ENCODE results near the gene BRD7.

The BRD7 gene

DNA sequence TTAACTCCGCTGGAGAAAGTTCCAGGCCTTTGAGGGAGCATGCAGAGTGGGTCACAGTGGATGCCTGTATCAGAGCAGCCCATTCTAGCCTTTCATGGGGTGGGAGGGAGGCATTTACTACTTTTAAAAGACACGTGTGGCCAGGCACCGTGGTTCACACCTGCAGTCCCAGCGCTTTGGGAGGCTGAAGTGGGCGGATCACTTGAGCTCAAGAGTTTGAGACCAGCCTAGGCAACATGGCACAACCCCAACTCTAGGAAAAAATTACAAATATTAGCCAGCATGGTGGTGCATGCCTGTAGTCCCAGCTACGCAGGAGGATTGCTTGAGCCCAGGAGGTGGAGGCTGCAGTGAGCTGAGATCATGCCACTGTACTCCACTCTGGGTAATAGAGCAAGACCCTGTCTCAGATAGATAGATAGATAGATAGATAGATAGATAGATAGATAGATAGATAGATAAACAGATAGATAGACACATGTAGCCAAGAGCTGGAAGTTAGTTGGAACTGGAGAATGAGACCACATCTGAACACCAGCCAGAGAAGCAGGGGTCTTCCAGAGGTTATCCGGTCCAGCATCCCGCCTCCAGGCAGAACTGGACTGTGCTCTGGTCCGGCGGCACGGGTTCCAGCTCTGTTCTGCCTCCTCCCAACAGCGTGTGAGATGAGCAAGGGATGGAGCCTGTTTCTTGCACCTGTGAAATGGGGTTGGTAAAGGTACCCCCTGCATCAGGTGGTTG, 98.8 kb downstream of the BRD7 start:
- Histone ChIP-seq H3K36me3 (ENCODE audit: low read length) (no peaks in the 10 kb centered on the region), H3K4me3 (ENCODE audit: insufficient read depth, low read length, poor library complexity, severe bottlenecking) (no peak overlapping the region), H2AFZ (ENCODE audit: low read depth, low read length, severe bottlenecking) (no peak overlapping the region), H3F3A (ENCODE audit: insufficient read depth) (peaks cover 8% of the 10 kb centered on the region; the same call in 1 of the 2 replicates), H3K79me2 (ENCODE audit: insufficient read depth, low read length) (no peaks in the 10 kb centered on the region), H3K27ac (ENCODE audit: low read depth, low read length) (no peak overlapping the region), H3K9me3 (ENCODE audit: insufficient read depth, low read length) (no peaks in the 10 kb centered on the region), H3K9me2 (replicated peaks; ENCODE audit: insufficient read depth, low read length) (no peaks in the 10 kb centered on the region), H3K27me3 (ENCODE audit: low read length) (no peaks in the 10 kb centered on the region), H3K4me2 (ENCODE audit: low read depth, low read length, poor library complexity, severe bottlenecking) (no peak overlapping the region), H3K9ac (ENCODE audit: low read length) (no peak overlapping the region), H4K20me1 (ENCODE audit: low read depth, low read length) (no peaks in the 10 kb centered on the region)
- TF ChIP-seq, protein P1, sequence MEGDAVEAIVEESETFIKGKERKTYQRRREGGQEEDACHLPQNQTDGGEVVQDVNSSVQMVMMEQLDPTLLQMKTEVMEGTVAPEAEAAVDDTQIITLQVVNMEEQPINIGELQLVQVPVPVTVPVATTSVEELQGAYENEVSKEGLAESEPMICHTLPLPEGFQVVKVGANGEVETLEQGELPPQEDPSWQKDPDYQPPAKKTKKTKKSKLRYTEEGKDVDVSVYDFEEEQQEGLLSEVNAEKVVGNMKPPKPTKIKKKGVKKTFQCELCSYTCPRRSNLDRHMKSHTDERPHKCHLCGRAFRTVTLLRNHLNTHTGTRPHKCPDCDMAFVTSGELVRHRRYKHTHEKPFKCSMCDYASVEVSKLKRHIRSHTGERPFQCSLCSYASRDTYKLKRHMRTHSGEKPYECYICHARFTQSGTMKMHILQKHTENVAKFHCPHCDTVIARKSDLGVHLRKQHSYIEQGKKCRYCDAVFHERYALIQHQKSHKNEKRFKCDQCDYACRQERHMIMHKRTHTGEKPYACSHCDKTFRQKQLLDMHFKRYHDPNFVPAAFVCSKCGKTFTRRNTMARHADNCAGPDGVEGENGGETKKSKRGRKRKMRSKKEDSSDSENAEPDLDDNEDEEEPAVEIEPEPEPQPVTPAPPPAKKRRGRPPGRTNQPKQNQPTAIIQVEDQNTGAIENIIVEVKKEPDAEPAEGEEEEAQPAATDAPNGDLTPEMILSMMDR (IDR thresholded peaks at IDR 0.05; ENCODE audit: insufficient read depth, low read length, poor library complexity, severe bottlenecking) = no peak
- no peak for TF ChIP-seq EZH2phosphoT487 (conservative IDR thresholded peaks at IDR 0.05; ENCODE audit: low read length)

DNA sequence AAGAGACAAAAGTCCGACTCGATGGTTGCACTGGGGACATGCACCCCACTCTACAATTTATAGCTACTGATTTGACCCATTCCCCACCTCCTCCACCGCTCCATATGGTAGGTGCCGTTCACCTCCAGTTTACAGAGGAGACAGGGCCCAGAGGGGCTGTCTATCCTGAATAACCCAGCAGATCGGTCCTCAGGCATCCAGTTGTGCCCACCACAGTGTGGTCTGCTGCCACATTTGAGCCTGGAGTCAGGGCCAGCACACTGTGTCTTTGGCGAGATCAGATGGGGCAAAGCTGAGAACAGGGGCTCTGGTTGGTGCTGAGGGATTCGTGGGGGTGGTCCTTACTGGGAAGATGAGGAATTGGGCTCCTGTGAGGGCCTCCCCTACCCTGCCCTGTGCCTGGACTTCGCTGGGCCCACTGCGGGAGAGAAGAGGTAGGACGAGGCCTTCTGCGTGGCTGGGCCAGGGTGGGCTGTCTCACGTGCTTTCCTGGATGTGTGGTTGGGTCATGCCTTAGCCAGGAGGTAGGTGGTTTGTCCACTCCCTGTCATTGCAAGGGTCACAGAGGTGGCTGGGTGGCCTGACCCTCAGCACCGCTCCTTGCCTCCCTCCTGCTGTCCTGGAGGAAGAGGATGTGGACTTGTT, 99.6 kb downstream of the BRD7 start:
- no peaks in the 10 kb centered on the region for H3K9me2 ChIP-seq (replicated peaks; ENCODE audit: insufficient read depth, low read length)
- H3K79me2 ChIP-seq (ENCODE audit: insufficient read depth, low read length) = no peaks in the 10 kb centered on the region
- H3K9me3 ChIP-seq (ENCODE audit: insufficient read depth, low read length) = no peaks in the 10 kb centered on the region
- no peaks in the 10 kb centered on the region for H3K36me3 ChIP-seq (ENCODE audit: low read length)
- H3F3A ChIP-seq (ENCODE audit: insufficient read depth) = peaks cover 8% of the 10 kb centered on the region; the same call in 1 of the 2 replicates
- no peaks in the 10 kb centered on the region for H4K20me1 ChIP-seq (ENCODE audit: low read depth, low read length)
- no peaks in the 10 kb centered on the region for H3K27me3 ChIP-seq (ENCODE audit: low read length)
- no peak for TF ChIP-seq EZH2phosphoT487 (conservative IDR thresholded peaks at IDR 0.05; ENCODE audit: low read length)
- TF ChIP-seq, protein P1 (IDR thresholded peaks at IDR 0.05; ENCODE audit: insufficient read depth, low read length, poor library complexity, severe bottlenecking) = no peak
- no peak overlapping the region for H2AFZ ChIP-seq (ENCODE audit: low read depth, low read length, severe bottlenecking)
- H3K9ac ChIP-seq (ENCODE audit: low read length) = no peak overlapping the region
- no peak overlapping the region for H3K4me2 ChIP-seq (ENCODE audit: low read depth, low read length, poor library complexity, severe bottlenecking)
- H3K27ac ChIP-seq (ENCODE audit: low read depth, low read length) = no peak overlapping the region
- H3K4me3 ChIP-seq (ENCODE audit: insufficient read depth, low read length, poor library complexity, severe bottlenecking) = no peak overlapping the region

DNA sequence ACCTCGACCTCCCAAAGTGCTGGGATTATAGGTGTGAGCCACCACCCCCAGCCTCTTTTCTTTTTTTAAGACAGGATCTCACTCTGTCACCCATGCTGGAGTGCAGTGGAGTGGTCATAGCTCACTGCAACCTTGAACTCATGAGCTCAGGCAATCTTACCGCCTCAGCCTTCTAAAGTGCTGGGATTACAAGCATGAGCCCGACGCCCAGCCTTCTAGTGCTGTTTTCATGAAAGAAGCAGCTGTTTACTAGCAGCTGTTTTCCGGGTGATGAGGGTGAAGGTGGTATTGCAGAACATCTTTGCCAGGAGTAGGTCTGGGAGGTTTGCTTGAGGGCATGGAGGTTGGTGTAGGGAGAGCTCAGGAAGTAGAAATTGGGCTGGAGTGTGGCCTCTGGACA, 100.4 kb downstream of the BRD7 start:
- H3K27ac ChIP-seq (ENCODE audit: low read depth, low read length) = no peak overlapping the region
- no peaks in the 10 kb centered on the region for H3K9me2 ChIP-seq (replicated peaks; ENCODE audit: insufficient read depth, low read length)
- H3K36me3 ChIP-seq (ENCODE audit: low read length) = no peaks in the 10 kb centered on the region
- TF ChIP-seq, protein P1 (IDR thresholded peaks at IDR 0.05; ENCODE audit: insufficient read depth, low read length, poor library complexity, severe bottlenecking) = no peak
- TF ChIP-seq EZH2phosphoT487 (conservative IDR thresholded peaks at IDR 0.05; ENCODE audit: low read length) = no peak
- no peak overlapping the region for H3K4me3 ChIP-seq (ENCODE audit: insufficient read depth, low read length, poor library complexity, severe bottlenecking)
- H3F3A ChIP-seq (ENCODE audit: insufficient read depth) = 0 out of 2 replicates have a peak, but pooled peaks cover 2% of the 10 kb centered on the region
- H3K79me2 ChIP-seq (ENCODE audit: insufficient read depth, low read length) = no peaks in the 10 kb centered on the region
- H3K9ac ChIP-seq (ENCODE audit: low read length) = no peak overlapping the region
- H3K9me3 ChIP-seq (ENCODE audit: insufficient read depth, low read length) = no peaks in the 10 kb centered on the region
- H3K27me3 ChIP-seq (ENCODE audit: low read length) = no peaks in the 10 kb centered on the region
- no peak overlapping the region for H3K4me2 ChIP-seq (ENCODE audit: low read depth, low read length, poor library complexity, severe bottlenecking)
- H2AFZ ChIP-seq (ENCODE audit: low read depth, low read length, severe bottlenecking) = no peak overlapping the region
- H4K20me1 ChIP-seq (ENCODE audit: low read depth, low read length) = no peaks in the 10 kb centered on the region
